H1 (cell line): ENCODE results near the gene CLBA1. TPM values are rescaled to one million over a fixed set of nuclear protein-coding genes. Genes with fewer than 3 reads are reported as not detected.
"Not testable (repeated sequence)": the region's sequence is repeated elsewhere in the genome, so short reads cannot be mapped to it uniquely, and the experiment has no call there.

Experiments
- CTCF ChIA-PET: fragments of 300-600 bp; sonication (Branson Sonifier 250); formaldehyde crosslinking; loops from one replicate; lab custom pipeline; 2021; ENCODE audit not compliant: partially characterized antibody; lab: Charles Lee
- POLR2A ChIA-PET: fragments of 300-600 bp; sonication (Branson Sonifier 250); formaldehyde crosslinking; loops from one replicate; lab custom pipeline; 2021; ENCODE audit warnings: inconsistent platforms; ENCODE audit not compliant: partially characterized antibody; lab: Charles Lee
- DNase-seq, 2 experiments: peaks; one replicate each; pipeline versions ENCODE4 v3.0.0 to v3.0.0-alpha.2; 2010 to 2022; ENCODE audit warnings: low spot score in 2 of 2, low read depth in 1 of 2, mixed read lengths in 1 of 2
- FAIRE-seq: peaks from 2 replicates; lab custom pipeline; 2011; peaks lifted over from hg19 to GRCh38; lab: Jason Lieb, UNC
- H2AFZ ChIP-seq: 2 replicates; pipeline ENCODE4 v1.8.1; 2012; ENCODE audit warnings: low read length, inconsistent platforms
- H2AK5ac ChIP-seq: 2 replicates; pipeline ENCODE4 v1.6.1; 2013; ENCODE audit warnings: low read depth, low read length
- H2BK120ac ChIP-seq: replicated peaks from 2 replicates; pipeline ENCODE3; 2013; ENCODE audit warnings: low read depth, low read length, inconsistent platforms
- H2BK12ac ChIP-seq: 2 replicates; pipeline ENCODE4 v1.6.1; 2013; ENCODE audit warnings: low read depth, low read length
- H2BK15ac ChIP-seq: 2 replicates; pipeline ENCODE4 v1.6.1; 2013; ENCODE audit warnings: low read length
- H2BK20ac ChIP-seq: 2 replicates; pipeline ENCODE4 v1.6.1; 2013; ENCODE audit warnings: low read length
- H2BK5ac ChIP-seq: 2 replicates; pipeline ENCODE4 v1.6.1; 2013; ENCODE audit warnings: low read depth, low read length
- H3K14ac ChIP-seq: 2 replicates; pipeline ENCODE4 v1.6.1; 2013; ENCODE audit warnings: inconsistent platforms; ENCODE audit not compliant: insufficient read length
- H3K18ac ChIP-seq: 2 replicates; pipeline ENCODE4 v1.6.1; 2013; ENCODE audit warnings: low read length; ENCODE audit errors: extremely low read depth
- H3K23ac ChIP-seq: 2 replicates; pipeline ENCODE4 v1.6.1; 2013; ENCODE audit warnings: inconsistent platforms; ENCODE audit not compliant: insufficient read length
- H3K23me2 ChIP-seq: 2 replicates; pipeline ENCODE4 v1.6.1; 2013; ENCODE audit warnings: low read depth, low read length
- H3K27ac ChIP-seq: 2 replicates; pipeline ENCODE4 v1.6.1; 2011; ENCODE audit warnings: low read depth, low read length, inconsistent platforms
- H3K27me3 ChIP-seq, 4 experiments: replicated peaks in 1 of 4; 1 replicate in 1 of 4; 2 replicates in 3 of 4; pipeline versions ENCODE4 v1.6.1 to v1.8.1; 2011 to 2013; ENCODE audit warnings: low read length in 3 of 4, mild to moderate bottlenecking in 3 of 4, inconsistent platforms in 2 of 4, mixed read lengths in 2 of 4, moderate library complexity in 1 of 4; ENCODE audit not compliant: control insufficient read depth in 3 of 4, insufficient read depth in 3 of 4; ENCODE audit errors: extremely low read depth in 1 of 4
- H3K36me3 ChIP-seq, 4 experiments: 2 replicates each; pipeline versions ENCODE4 v1.6.1 to v1.8.1; 2011 to 2013; ENCODE audit warnings: mild to moderate bottlenecking in 4 of 4, low read length in 3 of 4, moderate library complexity in 2 of 4, control low read depth in 1 of 4, inconsistent platforms in 1 of 4; ENCODE audit not compliant: insufficient read depth in 4 of 4, control insufficient read depth in 2 of 4
- H3K4ac ChIP-seq: replicated peaks from 2 replicates; pipeline ENCODE3; 2013; ENCODE audit warnings: low read length, low read depth, mixed read lengths, inconsistent platforms; ENCODE audit not compliant: insufficient read length
- H3K4me1 ChIP-seq, 4 experiments: replicated peaks in 1 of 4; 1 replicate in 1 of 4; 2 replicates in 3 of 4; pipeline versions ENCODE4 v1.6.1 to v1.8.1; 2011 to 2013; ENCODE audit warnings: low read length in 3 of 4, inconsistent platforms in 2 of 4, mixed read lengths in 1 of 4; ENCODE audit not compliant: insufficient read depth in 4 of 4, control insufficient read depth in 3 of 4
- H3K4me2 ChIP-seq, 2 experiments: 2 replicates each; pipeline versions ENCODE4 v1.6.1 to v1.8.1; 2011 to 2013; ENCODE audit warnings: low read depth in 2 of 2, low read length in 2 of 2, control low read depth in 1 of 2, inconsistent platforms in 1 of 2, mild to moderate bottlenecking in 1 of 2; ENCODE audit not compliant: insufficient read depth in 1 of 2
- H3K4me3 ChIP-seq, 4 experiments: fragments of 200-600, 300-600 bp in 1 of 4; sonication (generic), shearing (Covaris generic), sonication (Bioruptor Twin) in 1 of 4; 2 replicates each; pipeline versions ENCODE4 v1.5.1 to v1.8.1; 2011 to 2016; ENCODE audit warnings: low read length in 4 of 4, low read depth in 3 of 4, control low read depth in 2 of 4, inconsistent platforms in 2 of 4, mild to moderate bottlenecking in 2 of 4, mixed read lengths in 1 of 4, moderate library complexity in 1 of 4; ENCODE audit not compliant: insufficient read depth in 2 of 4; ENCODE audit errors: extremely low read depth in 1 of 4
- H3K56ac ChIP-seq: replicated peaks from 2 replicates; pipeline ENCODE3; 2013; ENCODE audit warnings: low read depth, mild to moderate bottlenecking, mixed read lengths, low read length, inconsistent platforms; ENCODE audit not compliant: insufficient read length
- H3K79me1 ChIP-seq: 2 replicates; pipeline ENCODE4 v1.6.1; 2013; ENCODE audit warnings: low read depth, low read length, control low read depth
- H3K79me2 ChIP-seq, 2 experiments: 2 replicates each; pipeline versions ENCODE4 v1.6.1 to v1.8.1; 2012 to 2013; ENCODE audit warnings: low read length in 2 of 2, mild to moderate bottlenecking in 2 of 2, inconsistent platforms in 1 of 2; ENCODE audit not compliant: insufficient read depth in 2 of 2, control insufficient read depth in 1 of 2
- H3K9ac ChIP-seq, 4 experiments: replicated peaks in 1 of 4; 1 replicate in 1 of 4; 2 replicates in 3 of 4; pipeline versions ENCODE4 v1.6.1 to v1.8.1; 2011 to 2013; ENCODE audit warnings: low read depth in 3 of 4, low read length in 3 of 4, control low read depth in 2 of 4, mild to moderate bottlenecking in 2 of 4, moderate library complexity in 2 of 4, inconsistent platforms in 1 of 4; ENCODE audit errors: extremely low read depth in 1 of 4
- H3K9me3 ChIP-seq, 2 experiments: 2 replicates each; pipeline versions ENCODE4 v1.6.1 to v1.8.1; 2012 to 2013; ENCODE audit warnings: mild to moderate bottlenecking in 2 of 2, moderate library complexity in 2 of 2, control low read depth in 1 of 2, inconsistent platforms in 1 of 2, low read depth in 1 of 2, low read length in 1 of 2, mixed read lengths in 1 of 2; ENCODE audit not compliant: insufficient read depth in 2 of 2
- H4K20me1 ChIP-seq, 2 experiments: replicated peaks in 1 of 2; 2 replicates each; pipeline versions ENCODE3 to v1.8.1; 2011 to 2013; ENCODE audit warnings: inconsistent platforms in 2 of 2, low read length in 2 of 2, mild to moderate bottlenecking in 1 of 2; ENCODE audit not compliant: insufficient read depth in 2 of 2, control insufficient read depth in 1 of 2
- H4K5ac ChIP-seq: 2 replicates; pipeline ENCODE4 v1.6.1; 2013; ENCODE audit warnings: low read length, low read depth, mixed read lengths, inconsistent platforms; ENCODE audit not compliant: insufficient read length
- H4K8ac ChIP-seq: 2 replicates; pipeline ENCODE4 v1.8.0; 2013; ENCODE audit warnings: mild to moderate bottlenecking, moderate library complexity, low read length, inconsistent platforms; ENCODE audit not compliant: insufficient read depth; ENCODE audit errors: extremely low read depth
- H4K91ac ChIP-seq: replicated peaks from 2 replicates; pipeline ENCODE3; 2013; ENCODE audit warnings: low read length, mixed read lengths, inconsistent platforms; ENCODE audit not compliant: insufficient read length
- WGBS, 2 experiments: shearing (Covaris generic) in 1 of 2; methylation state at CpG; one replicate each; pipeline versions ENCODE4 v1.1.6 to v1.1.7; 2013 to 2015; ENCODE audit warnings: low lambda C conversion rate in 2 of 2, mixed read lengths in 2 of 2, inconsistent platforms in 1 of 2, low coverage in 1 of 2, missing lambda C conversion rate in 1 of 2; ENCODE audit not compliant: insufficient replicate concordance in 2 of 2, insufficient coverage in 1 of 2, insufficient read length in 1 of 2; ENCODE audit errors: extremely low coverage in 1 of 2, missing lambda C conversion rate in 1 of 2; 5-methylcytosine and 5-hydroxymethylcytosine counted together
- polyA plus RNA-seq, 7 experiments: library from polyadenylated mRNA; depleted of rRNA in 3 of 7; stranded (reverse) in 5 of 7; unstranded in 2 of 7; fragments of >200 nt in 5 of 7; fragments of 200-250 nt in 2 of 7; gene quantifications; 1 replicate in 5 of 7; 2 replicates in 1 of 7; 4 replicates in 1 of 7; pipeline versions ENCODE4 v1.2.1 to v1.2.3, GENCODE V29; 2011 to 2013; ENCODE audit warnings: missing spikeins in 2 of 7, mixed read lengths in 2 of 7
- total RNA-seq: library from RNA; stranded (reverse); fragmentation: NEBNext Ultra II Directional; extraction: Animal tissue kit (Norgen Biotek cat#: 25700); gene quantifications from 2 replicates; pipeline ENCODE4 v1.2.1, GENCODE V29; 2021

Gene CLBA1
- total and polyA plus RNA-seq, 2 of the 8 experiments (the other 6 are each of a cell fraction or from before 2014, with no cell fraction given), result 1.6 to 2.4 TPM

DNA sequence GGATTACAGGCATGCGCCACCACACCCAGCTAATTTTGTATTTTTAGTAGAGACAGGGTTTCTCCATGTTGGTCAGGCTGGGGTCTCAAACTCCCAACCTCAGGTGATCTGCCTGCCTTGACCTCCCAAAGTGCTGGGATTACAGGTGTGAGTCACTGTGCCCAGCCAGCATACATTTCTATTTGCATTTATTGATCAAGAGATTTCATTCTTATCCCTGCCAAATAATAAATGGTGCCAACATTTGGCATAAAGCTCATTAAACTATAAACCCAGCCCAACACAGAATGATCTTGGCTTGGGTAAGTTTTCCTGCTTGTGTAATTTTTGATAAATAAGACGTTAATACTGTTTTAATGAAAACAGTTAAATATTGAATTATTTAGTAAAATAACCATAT is 50.0 kb downstream of the CLBA1 start:
- not testable (repeated sequence) for H3K27ac ChIP-seq, H2BK12ac ChIP-seq, H3K14ac ChIP-seq, FAIRE-seq, H3K4me2 ChIP-seq, H2AFZ ChIP-seq, H2AK5ac ChIP-seq, H3K9me3 ChIP-seq, H3K4me3 ChIP-seq, H4K91ac ChIP-seq, H3K36me3 ChIP-seq, H3K23ac ChIP-seq, H3K9ac ChIP-seq, H4K8ac ChIP-seq, H2BK120ac ChIP-seq, DNase-seq, H4K20me1 ChIP-seq, H2BK15ac ChIP-seq, H3K23me2 ChIP-seq, H3K79me2 ChIP-seq, H4K5ac ChIP-seq, H2BK20ac ChIP-seq, H3K56ac ChIP-seq, H3K18ac ChIP-seq, H2BK5ac ChIP-seq, H3K4me1 ChIP-seq, H3K79me1 ChIP-seq, H3K4ac ChIP-seq
- ChIA-PET POLR2A (interaction anchor here (2.2 kb wide), 1 partner anchor 14 kb away, joined by 6 read pairs; the partner anchor contains the start of gene CDCA4), CTCF (interaction anchor here (0.6 to 3.0 kb wide), 8 partner anchors 9 to 691 kb away, joined by 3 to 21 read pairs (median 3); no protein-coding TSS in a partner anchor)
- peaks cover 2 to 24% (median 18%) of the 10 kb centered on the region in 4 experiments for H3K27me3 ChIP-seq
- WGBS, 2 experiments, result 96% methylated on average over 2 of the region's 2 CpGs; no CpG with 5 or more reads in 1 of the 2 experiments
